BJ (cell line): ENCODE results near the gene FOXP1. TPM values are rescaled to one million over a fixed set of nuclear protein-coding genes. Genes with fewer than 3 reads are reported as not detected.
"Not testable (repeated sequence)": the region's sequence is repeated elsewhere in the genome, so short reads cannot be mapped to it uniquely, and the experiment has no call there.

ENCODE experiments used
- CTCF ChIA-PET: fragments of 350-600 bp; formaldehyde crosslinking; extraction: SDS; loops from one replicate; lab custom pipeline; 2021; ENCODE audit warnings: antibody characterized with exemption, inconsistent platforms; lab: Yijun Ruan, JAX
- POLR2A ChIA-PET: fragments of 300-600 bp; sonication (Branson Sonifier 250); formaldehyde crosslinking; extraction: SDS; loops from one replicate; lab custom pipeline; 2021; ENCODE audit warnings: antibody characterized with exemption; lab: Charles Lee
- DNase-seq: peaks from one replicate; pipeline ENCODE4 v3.0.0-alpha.2; 2011; ENCODE audit warnings: low read depth
- H3K27me3 ChIP-seq: 2 replicates; pipeline ENCODE4 v1.6.0; 2011; ENCODE audit warnings: low read length; ENCODE audit not compliant: control insufficient read depth, insufficient read depth
- H3K36me3 ChIP-seq: 2 replicates; pipeline ENCODE4 v1.5.1; 2011; ENCODE audit warnings: low read length; ENCODE audit not compliant: control insufficient read depth, insufficient read depth
- H3K4me3 ChIP-seq: 2 replicates; pipeline ENCODE4 v1.5.1; 2011; ENCODE audit warnings: low read depth, mild to moderate bottlenecking, control low read depth, low read length
- polyA plus RNA-seq: library from polyadenylated mRNA; depleted of rRNA; stranded (reverse); fragments of >200 nt; gene quantifications from 2 replicates; pipeline ENCODE4 v1.2.3, GENCODE V29; 2011
- TF ChIP-seq, protein P1 (sequence below): IDR thresholded peaks from 2 replicates; pipeline ENCODE4 v1.5.1; 2011; ENCODE audit warnings: low read depth, mild to moderate bottlenecking, control low read depth, inconsistent platforms, low read length, moderate library complexity; ENCODE audit not compliant: insufficient read depth

Gene FOXP1
- polyA plus RNA-seq, 1 experiment = 37.0 TPM

DNA sequence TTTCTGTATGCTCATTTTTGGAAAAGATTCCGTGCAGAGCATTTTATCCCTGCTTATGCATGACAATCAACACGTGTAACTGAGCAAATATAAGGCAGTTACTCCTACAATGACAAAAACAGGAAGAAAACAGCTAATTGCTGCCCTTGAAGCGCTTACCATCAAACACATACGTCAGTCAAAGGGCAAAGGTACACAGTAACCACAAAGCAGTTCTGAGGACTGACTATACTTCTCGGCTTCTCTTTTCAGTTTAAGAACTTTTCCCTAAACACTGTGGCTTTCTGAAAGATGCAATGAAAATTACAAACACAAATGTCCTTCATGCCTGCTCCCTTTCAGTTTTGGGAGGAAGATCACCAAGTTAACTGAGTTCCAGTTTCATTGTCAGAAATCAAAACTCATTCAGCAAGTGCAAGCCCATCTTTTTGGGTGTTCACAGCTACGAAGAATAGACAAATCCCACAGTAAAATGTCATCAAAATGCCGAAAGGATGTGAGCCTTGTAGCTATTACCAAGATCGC lies 602.8 kb downstream of the FOXP1 start:
- POLR2A ChIA-PET = no interaction called here
- DNase-seq = no peak
- CTCF ChIA-PET = no interaction called here
- TF ChIP-seq, protein P1, sequence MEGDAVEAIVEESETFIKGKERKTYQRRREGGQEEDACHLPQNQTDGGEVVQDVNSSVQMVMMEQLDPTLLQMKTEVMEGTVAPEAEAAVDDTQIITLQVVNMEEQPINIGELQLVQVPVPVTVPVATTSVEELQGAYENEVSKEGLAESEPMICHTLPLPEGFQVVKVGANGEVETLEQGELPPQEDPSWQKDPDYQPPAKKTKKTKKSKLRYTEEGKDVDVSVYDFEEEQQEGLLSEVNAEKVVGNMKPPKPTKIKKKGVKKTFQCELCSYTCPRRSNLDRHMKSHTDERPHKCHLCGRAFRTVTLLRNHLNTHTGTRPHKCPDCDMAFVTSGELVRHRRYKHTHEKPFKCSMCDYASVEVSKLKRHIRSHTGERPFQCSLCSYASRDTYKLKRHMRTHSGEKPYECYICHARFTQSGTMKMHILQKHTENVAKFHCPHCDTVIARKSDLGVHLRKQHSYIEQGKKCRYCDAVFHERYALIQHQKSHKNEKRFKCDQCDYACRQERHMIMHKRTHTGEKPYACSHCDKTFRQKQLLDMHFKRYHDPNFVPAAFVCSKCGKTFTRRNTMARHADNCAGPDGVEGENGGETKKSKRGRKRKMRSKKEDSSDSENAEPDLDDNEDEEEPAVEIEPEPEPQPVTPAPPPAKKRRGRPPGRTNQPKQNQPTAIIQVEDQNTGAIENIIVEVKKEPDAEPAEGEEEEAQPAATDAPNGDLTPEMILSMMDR = no peak
- Histone ChIP-seq H3K27me3 (no peaks in the 10 kb centered on the region), H3K36me3 (peaks cover 14% of the 10 kb centered on the region), H3K4me3 (no peak overlapping the region)

DNA sequence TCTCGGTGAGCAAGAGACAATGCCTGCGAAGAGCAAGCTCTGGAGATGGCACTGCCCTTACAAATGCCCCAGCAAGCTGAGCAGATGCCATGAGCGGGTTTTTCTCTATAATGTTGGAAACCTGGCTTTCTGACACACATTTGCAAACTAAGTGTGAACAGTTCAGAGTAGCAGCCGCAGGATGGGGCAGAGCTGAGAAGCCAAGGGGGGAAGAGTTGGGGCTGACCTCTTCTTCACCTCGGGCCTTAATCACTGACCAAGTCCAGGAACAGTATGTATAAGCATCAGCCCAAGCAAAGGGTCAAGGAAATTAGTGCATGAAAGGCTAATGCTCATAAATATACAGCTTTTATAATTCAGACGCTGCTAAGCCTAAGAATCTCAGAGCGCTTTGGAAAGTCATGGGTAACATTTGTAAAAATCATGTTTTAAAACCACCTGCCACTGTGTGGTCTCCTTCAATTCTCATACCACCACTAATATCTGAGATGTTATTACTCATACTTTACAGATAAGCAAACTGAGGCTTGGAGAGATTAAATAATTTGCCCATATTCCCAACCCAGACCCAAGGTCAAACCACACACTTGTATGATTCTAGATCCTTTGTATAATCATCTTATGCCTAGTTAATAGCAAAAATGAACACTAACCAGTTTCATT lies 603.4 kb downstream of the FOXP1 start:
- CTCF ChIA-PET = no interaction called here
- peaks cover 14% of the 10 kb centered on the region for H3K36me3 ChIP-seq
- DNase-seq = no peak

DNA sequence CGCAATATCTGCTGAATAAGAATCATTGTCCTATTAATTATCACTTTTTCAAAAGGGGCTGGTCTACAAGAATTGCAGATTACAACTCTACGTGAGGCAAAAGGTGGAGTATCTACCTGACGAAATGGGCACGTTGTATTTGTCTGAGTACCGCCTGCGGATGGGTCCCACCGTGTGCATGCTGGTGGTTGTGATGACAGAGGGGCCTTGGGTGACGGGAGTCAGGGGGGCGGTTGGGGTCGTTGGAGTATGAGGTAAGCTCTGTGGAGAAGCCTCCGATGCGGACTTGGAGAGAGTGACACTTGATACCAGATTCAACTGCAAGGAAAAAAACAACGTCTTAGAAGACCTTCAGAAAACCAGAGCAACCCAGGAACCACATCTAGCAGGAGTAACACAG lies 605.8 kb downstream of the FOXP1 start:
- POLR2A ChIA-PET = no interaction called here
- TF ChIP-seq, protein P1 = no peak
- H3K27me3 ChIP-seq = no peaks in the 10 kb centered on the region
- CTCF ChIA-PET = no interaction called here
- no peak for DNase-seq
- no peak overlapping the region for H3K4me3 ChIP-seq
- peaks cover 14% of the 10 kb centered on the region for H3K36me3 ChIP-seq

More for the DNA sequence above, 603.4 kb downstream of the FOXP1 start:
- no peak overlapping the region for H3K4me3 ChIP-seq
- no peaks in the 10 kb centered on the region for H3K27me3 ChIP-seq
- POLR2A ChIA-PET = no interaction called here
- TF ChIP-seq, protein P1 = no peak

DNA sequence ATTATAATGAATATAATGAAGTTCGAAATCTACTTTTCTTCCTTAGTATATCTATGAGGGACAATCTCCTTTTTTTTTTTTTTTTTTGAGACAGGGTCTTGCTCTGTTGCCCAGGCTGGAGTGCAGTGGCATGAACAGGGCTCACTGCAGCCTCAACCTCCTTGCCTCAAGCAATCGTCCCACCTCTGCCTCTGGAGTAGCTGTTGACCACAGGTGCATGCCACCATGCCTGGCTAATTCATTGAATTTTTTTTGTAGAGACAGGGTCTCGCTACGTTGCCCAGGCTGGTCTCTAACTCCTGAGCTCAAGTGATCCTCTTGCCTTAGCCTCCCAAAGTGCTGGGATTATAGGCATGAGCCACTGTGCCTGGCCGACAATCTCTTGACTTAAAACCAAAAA lies 607.5 kb downstream of the FOXP1 start:
- CTCF ChIA-PET, H3K4me3 ChIP-seq, H3K27me3 ChIP-seq, DNase-seq: not testable (repeated sequence)
- peaks cover 14% of the 10 kb centered on the region for H3K36me3 ChIP-seq
- POLR2A ChIA-PET = interaction anchor here (0.7 kb wide), 1 partner anchor 265 kb away, joined by 8 read pairs; no protein-coding TSS in a partner anchor

DNA sequence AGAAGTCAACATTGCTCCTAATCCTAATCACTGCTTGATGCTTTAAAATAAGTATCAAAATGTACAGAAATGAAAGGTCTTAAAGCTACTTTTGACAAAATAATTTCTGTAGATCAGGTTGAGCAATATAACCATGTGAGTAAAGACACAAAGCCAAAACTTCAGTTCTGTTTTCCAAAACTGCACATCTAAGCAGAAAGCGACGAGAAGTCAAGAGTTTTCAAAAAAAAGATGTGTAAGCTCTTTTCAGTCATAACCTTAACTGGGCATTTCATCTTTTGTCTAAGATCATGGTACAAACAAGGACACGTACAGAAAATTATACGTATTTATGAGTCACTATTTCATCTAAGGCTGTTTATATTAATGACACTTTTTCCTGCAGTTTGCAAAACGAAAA lies 608.8 kb downstream of the FOXP1 start:
- POLR2A ChIA-PET = no interaction called here
- CTCF ChIA-PET = interaction anchor here (0.9 kb wide), 1 partner anchor 14 kb away, joined by 5 read pairs; no protein-coding TSS in a partner anchor
- no peak overlapping the region for H3K4me3 ChIP-seq
- no peak for DNase-seq
- TF ChIP-seq, protein P1 = no peak
- no peaks in the 10 kb centered on the region for H3K27me3 ChIP-seq
- H3K36me3 ChIP-seq = peaks cover 14% of the 10 kb centered on the region
